Lower leg skin (tissue), 4 donors: ENCODE results near the gene RUFY1. TPM values are rescaled to one million over a fixed set of nuclear protein-coding genes. Genes with fewer than 3 reads are reported as not detected.
A peak's percentile ranks its signal among the peaks of the same experiment; 100 is the strongest.
"Not testable (repeated sequence)": the region's sequence is repeated elsewhere in the genome, so short reads cannot be mapped to it uniquely, and the experiment has no call there.

Experiments used
- DNase-seq, 2 donors: peaks; one replicate each; pipeline ENCODE4 v3.0.0-alpha.2; 2019; ENCODE audit warnings: low spot score in 2 of 2
- H3K4me3 ChIP-seq: fragments of 200-600 bp; sonication (generic); 2 replicates; pipeline ENCODE4 v1.5.1; 2017; ENCODE audit warnings: mild to moderate bottlenecking, low read depth; ENCODE audit not compliant: poor library complexity, severe bottlenecking
- POLR2A ChIP-seq, 2 donors: fragments of 450-650 bp; IDR thresholded peaks; one replicate each; pipeline ENCODE4 v1.6.1; 2016 to 2017; ENCODE audit warnings: antibody characterized with exemption in 2 of 2, mild to moderate bottlenecking in 1 of 2, moderate library complexity in 1 of 2
- WGBS, 2 donors: methylation state at CpG; one replicate each; pipeline ENCODE4 v1.1.5; 2018; 5-methylcytosine and 5-hydroxymethylcytosine counted together
- intact Hi-C: fragments of 100-400 bp; cut with DNase I; formaldehyde crosslinking; loops from one replicate; pipeline ENCODE4 v1.15.0; 2023; ENCODE audit warnings: low total_unique reads
- total RNA-seq, 4 donors: library from RNA; depleted of rRNA; stranded (reverse); fragments of >200 nt; gene quantifications; one replicate each; pipeline ENCODE4 v1.1.0, GENCODE V29; 2016
- TF ChIP-seq, protein P1 (sequence below), 3 donors: fragments of 450-650 bp; IDR thresholded peaks; one replicate each; pipeline ENCODE4 v1.5.1; 2016; ENCODE audit warnings: antibody characterized with exemption in 3 of 3, mild to moderate bottlenecking in 3 of 3, moderate library complexity in 2 of 3

Gene RUFY1
- total RNA-seq, 4 donors from 2014 or later: 36.4 to 76.1 (median 54.9) TPM

DNA sequence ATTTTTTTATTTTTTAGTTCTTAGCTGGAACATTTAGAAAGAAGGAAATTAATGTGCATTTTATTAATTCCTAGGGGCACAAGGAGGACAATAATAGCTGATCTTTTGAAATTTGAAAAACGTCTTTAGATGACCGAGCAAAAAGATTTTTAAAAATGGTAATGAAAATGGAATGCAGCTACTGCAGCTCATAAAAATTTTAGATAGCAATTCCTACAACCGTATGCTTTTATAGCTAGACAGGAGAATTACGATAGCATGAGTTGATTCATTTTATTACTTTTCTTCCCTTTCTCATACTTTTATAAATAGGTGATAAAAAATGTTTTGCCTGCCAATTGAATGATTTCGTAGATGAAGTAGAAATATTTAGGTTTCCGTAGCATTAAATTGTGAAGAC, 13.7 kb upstream of the RUFY1 start:
- 54 to 62% methylated on average over 6 of the region's 6 CpGs for WGBS, 2 donors
- TF ChIP-seq, protein P1, sequence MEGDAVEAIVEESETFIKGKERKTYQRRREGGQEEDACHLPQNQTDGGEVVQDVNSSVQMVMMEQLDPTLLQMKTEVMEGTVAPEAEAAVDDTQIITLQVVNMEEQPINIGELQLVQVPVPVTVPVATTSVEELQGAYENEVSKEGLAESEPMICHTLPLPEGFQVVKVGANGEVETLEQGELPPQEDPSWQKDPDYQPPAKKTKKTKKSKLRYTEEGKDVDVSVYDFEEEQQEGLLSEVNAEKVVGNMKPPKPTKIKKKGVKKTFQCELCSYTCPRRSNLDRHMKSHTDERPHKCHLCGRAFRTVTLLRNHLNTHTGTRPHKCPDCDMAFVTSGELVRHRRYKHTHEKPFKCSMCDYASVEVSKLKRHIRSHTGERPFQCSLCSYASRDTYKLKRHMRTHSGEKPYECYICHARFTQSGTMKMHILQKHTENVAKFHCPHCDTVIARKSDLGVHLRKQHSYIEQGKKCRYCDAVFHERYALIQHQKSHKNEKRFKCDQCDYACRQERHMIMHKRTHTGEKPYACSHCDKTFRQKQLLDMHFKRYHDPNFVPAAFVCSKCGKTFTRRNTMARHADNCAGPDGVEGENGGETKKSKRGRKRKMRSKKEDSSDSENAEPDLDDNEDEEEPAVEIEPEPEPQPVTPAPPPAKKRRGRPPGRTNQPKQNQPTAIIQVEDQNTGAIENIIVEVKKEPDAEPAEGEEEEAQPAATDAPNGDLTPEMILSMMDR (IDR thresholded peaks at IDR 0.05): no peak
- TF ChIP-seq POLR2A (IDR thresholded peaks at IDR 0.05): no peak
- intact Hi-C loops: no loop called here
- H3K4me3 ChIP-seq: no peak overlapping the region
- DNase-seq: no peak

DNA sequence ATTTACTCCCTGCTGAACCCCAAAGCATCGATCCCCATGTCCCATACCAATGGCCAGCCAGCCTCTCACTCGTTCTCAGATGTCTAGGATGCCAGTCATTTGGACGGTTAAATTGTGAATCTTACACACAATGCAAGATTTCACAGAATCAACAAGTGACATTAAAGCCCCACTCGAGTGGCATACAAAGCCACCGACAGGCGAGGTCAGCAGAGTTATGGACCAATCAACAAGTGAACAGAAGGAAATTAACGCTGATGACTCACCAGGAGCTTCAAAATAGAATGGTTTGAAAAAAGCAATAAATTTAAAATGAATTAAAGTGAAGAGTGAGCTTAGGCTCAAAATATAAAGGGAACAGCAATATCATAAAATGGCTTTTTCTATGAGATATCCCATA, 8.2 kb upstream of the RUFY1 start:
- WGBS, 2 donors: 86 to 90% methylated on average over 7 of the region's 7 CpGs
- intact Hi-C loops: no loop called here
- no peak for DNase-seq
- TF ChIP-seq, protein P1 (IDR thresholded peaks at IDR 0.05): no peak
- no peak for TF ChIP-seq POLR2A (IDR thresholded peaks at IDR 0.05)
- no peak overlapping the region for H3K4me3 ChIP-seq

- DNase-seq: not testable (repeated sequence)
These were observed 7.1 kb upstream of the RUFY1 start for GRCh38 chr5:179543275-179543674.

DNA sequence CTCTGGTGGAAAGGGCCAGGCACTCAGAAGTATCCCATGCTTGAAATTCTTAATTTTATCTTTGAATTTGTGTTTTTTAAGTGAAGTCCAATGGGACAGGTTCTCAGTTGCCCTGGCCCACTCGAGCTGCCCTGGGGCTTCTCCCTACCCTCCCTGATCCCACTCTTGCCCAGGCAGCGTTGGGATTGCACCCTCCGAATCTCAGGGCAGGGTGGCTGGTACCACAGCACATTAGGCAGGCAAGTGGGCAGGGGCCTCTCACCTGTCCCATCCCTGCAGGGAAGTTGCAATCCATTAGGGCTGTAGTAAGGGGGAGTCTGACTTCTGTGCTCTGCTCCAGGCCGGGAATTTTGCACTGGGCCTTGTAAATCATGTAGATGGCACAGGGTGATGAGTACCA, 2.7 kb downstream of the RUFY1 start:
- no peak overlapping the region for H3K4me3 ChIP-seq
- peak in 1 of 2 donors; percentile 63 for DNase-seq
- WGBS, 2 donors: 84 to 86% methylated on average over 4 of the region's 4 CpGs
- intact Hi-C loops: no loop called here
- TF ChIP-seq, protein P1 (IDR thresholded peaks at IDR 0.05): no peak
- TF ChIP-seq POLR2A (IDR thresholded peaks at IDR 0.05): no peak

More at GRCh38 chr5:179543275-179543674, 7.1 kb upstream of the RUFY1 start:
- WGBS, 2 donors: 90 to 93% methylated on average over 15 of the region's 15 CpGs
- intact Hi-C loops, H3K4me3 ChIP-seq: not testable (repeated sequence)

- WGBS, 2 donors: 60 to 64% methylated on average over 7 of the region's 7 CpGs
These were observed 3.5 kb downstream of the RUFY1 start for GRCh38 chr5:179553875-179554274.

GRCh38 chr5:179554981-179555380, 4.6 kb downstream of the RUFY1 start:
- no peak overlapping the region for H3K4me3 ChIP-seq
- no peak for DNase-seq
- intact Hi-C loops: no loop called here
- WGBS, 2 donors: 92 to 95% methylated on average over 6 of the region's 6 CpGs
- no peak for TF ChIP-seq POLR2A (IDR thresholded peaks at IDR 0.05)
- TF ChIP-seq, protein P1 (IDR thresholded peaks at IDR 0.05): no peak

More at GRCh38 chr5:179553875-179554274, 3.5 kb downstream of the RUFY1 start:
- H3K4me3 ChIP-seq: no peak overlapping the region
- intact Hi-C loops: no loop called here
- TF ChIP-seq POLR2A (IDR thresholded peaks at IDR 0.05): no peak
- TF ChIP-seq, protein P1 (IDR thresholded peaks at IDR 0.05): no peak
- DNase-seq: peak in 1 of 2 donors; percentile 78

DNA sequence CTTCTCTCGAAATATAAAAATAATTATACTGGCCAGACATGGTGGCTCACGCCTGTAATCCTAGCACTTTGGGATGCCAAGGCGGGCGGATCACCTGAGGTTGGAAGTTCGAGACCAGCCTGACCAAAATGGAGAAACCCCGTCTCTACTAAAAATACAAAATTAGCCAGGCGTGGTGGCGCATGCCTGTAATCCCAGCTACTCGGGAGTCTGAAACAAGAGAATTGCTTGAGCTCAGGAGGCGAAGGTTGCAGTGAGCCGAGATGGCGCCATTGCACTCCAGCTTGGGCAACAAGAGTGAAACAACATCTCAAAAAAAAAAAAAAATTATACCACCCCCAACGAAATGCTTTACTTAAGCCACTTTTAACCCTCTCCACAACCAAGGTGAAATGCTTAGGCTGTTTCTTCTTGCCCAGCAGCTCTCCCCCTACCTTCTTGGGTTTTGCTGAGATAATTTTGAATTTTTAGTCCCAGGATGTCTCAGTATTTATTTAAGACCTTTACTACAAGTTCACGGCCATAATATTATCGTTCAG, 8.0 kb downstream of the RUFY1 start:
- DNase-seq: peak in 1 of 2 donors; percentile 54
- intact Hi-C loops, H3K4me3 ChIP-seq: not testable (repeated sequence)
- 81% methylated on average over 15 of the region's 15 CpGs for WGBS, 2 donors
